ENCODE data around the gene TREML4.

Gene TREML4

DNA sequence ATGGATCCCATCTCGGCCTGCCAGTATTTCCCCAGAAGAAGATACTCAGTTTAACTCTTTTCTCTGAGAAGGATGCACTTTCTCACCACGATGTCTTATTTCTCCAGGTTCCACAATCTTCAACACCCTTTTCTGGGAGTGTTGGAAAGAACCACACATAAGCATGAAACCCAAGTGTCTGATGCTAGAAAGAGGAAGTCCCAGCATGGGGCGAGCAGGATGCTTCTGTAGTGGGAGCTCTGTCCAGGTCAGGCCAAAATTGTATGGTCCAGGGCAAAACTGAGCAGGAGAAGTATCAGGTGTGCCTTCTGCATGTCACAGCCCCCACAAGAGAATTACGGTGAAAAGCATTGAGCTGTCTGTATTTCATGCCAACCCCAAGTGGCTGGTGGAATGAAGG is 47.3 kb downstream of the TREML4 start:
- no peak overlapping the region for H3K4me3 ChIP-seq (ENCODE audit: low read depth, low read length)
- no peak for DNase-seq (ENCODE audit: low read depth, low spot score)
- TF ChIP-seq, protein P1, sequence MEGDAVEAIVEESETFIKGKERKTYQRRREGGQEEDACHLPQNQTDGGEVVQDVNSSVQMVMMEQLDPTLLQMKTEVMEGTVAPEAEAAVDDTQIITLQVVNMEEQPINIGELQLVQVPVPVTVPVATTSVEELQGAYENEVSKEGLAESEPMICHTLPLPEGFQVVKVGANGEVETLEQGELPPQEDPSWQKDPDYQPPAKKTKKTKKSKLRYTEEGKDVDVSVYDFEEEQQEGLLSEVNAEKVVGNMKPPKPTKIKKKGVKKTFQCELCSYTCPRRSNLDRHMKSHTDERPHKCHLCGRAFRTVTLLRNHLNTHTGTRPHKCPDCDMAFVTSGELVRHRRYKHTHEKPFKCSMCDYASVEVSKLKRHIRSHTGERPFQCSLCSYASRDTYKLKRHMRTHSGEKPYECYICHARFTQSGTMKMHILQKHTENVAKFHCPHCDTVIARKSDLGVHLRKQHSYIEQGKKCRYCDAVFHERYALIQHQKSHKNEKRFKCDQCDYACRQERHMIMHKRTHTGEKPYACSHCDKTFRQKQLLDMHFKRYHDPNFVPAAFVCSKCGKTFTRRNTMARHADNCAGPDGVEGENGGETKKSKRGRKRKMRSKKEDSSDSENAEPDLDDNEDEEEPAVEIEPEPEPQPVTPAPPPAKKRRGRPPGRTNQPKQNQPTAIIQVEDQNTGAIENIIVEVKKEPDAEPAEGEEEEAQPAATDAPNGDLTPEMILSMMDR (IDR thresholded peaks at IDR 0.05; ENCODE audit: insufficient read depth, low read length, missing control alignments) = no peak
- CTCF ChIA-PET = no interaction called here
- POLR2A ChIA-PET = no interaction called here

DNA sequence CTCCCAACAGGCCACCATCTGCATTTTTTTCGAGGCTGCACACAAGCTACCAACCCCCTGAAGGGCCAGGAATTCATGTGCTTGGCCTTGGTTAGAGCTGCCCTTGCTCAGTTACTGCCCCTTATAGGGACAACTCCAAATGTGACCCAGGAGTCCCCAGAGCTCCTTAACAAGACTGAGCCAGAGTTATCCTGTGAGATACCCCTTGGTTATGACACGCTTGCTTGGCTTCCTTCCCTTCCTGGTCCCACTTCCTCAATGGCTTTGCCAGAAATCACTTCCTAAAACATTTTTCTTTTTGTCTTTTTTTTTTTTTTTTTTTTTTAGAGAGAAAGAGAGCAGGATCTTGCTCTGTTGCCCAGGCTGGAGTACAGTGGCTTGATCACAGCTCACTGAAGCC is 49.5 kb downstream of the TREML4 start:
- TF ChIP-seq, protein P1 (IDR thresholded peaks at IDR 0.05; ENCODE audit: insufficient read depth, low read length, missing control alignments) = no peak
- POLR2A ChIA-PET = no interaction called here
- DNase-seq (ENCODE audit: low read depth, low spot score) = no peak
- H3K4me3 ChIP-seq (ENCODE audit: low read depth, low read length) = no peak overlapping the region
- CTCF ChIA-PET = interaction anchor here (0.7 kb wide), 1 partner anchor 14 kb away, joined by 3 read pairs; no protein-coding TSS in a partner anchor

- TF ChIP-seq, protein P1 (IDR thresholded peaks at IDR 0.05; ENCODE audit: insufficient read depth, low read length, missing control alignments) = peak; percentile 31
- no peak overlapping the region for H3K4me3 ChIP-seq (ENCODE audit: low read depth, low read length)
Measured at GRCh38 chr6:41278699-41279405, 50.7 kb downstream of the TREML4 start.

DNA sequence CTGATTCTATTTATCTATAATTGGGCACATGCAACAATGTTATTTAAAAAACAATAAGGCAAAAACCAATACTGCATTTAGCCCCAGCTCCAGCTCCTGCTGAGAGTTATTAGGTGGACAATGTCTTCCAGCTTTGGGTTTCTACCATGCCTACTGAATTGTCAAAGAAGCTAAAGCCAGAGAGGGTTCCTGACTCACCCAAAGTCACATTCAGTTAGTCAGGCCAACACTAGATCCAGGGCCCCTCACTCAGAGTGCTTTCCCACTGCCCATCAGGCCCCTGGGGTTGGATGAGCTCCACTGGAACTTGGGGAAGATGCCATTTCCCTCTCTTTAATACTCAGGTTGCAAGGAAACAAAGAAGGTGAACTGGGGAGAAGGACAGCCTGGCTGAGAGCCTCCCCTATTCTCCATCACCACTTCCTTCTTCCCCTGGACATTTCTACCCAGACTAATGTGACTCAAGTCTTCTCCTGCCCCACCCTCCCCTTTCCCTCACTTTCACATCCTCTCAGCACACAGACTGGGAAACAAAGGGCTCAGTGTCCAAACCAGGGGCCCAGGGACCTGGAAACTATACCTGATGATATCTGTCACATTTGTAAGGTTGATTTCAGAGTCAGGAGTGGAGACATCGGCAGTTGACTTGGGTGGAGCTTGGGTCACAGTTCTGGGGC is 52.4 kb downstream of the TREML4 start:
- TF ChIP-seq, protein P1 (IDR thresholded peaks at IDR 0.05; ENCODE audit: insufficient read depth, low read length, missing control alignments) = no peak
- POLR2A ChIA-PET = no interaction called here
- DNase-seq (ENCODE audit: low read depth, low spot score) = no peak
- CTCF ChIA-PET = no interaction called here
- no peak overlapping the region for H3K4me3 ChIP-seq (ENCODE audit: low read depth, low read length)

More at GRCh38 chr6:41278699-41279405, 50.7 kb downstream of the TREML4 start:
- CTCF ChIA-PET = interaction anchor here (1.4 kb wide), 2 partner anchors 11 to 41 kb away, joined by 3 to 7 read pairs; no protein-coding TSS in a partner anchor
- POLR2A ChIA-PET = no interaction called here
- no peak for DNase-seq (ENCODE audit: low read depth, low spot score)

- H3K4me3 ChIP-seq (ENCODE audit: low read depth, low read length) = no peak overlapping the region
- ChIA-PET POLR2A (no interaction called here), CTCF (no interaction called here)
- no peak for DNase-seq (ENCODE audit: low read depth, low spot score)
- TF ChIP-seq, protein P1 (IDR thresholded peaks at IDR 0.05; ENCODE audit: insufficient read depth, low read length, missing control alignments) = no peak
Measured at GRCh38 chr6:41283600-41283999, 55.5 kb downstream of the TREML4 start.

- TF ChIP-seq, protein P1 (IDR thresholded peaks at IDR 0.05; ENCODE audit: insufficient read depth, low read length, missing control alignments) = no peak
- ChIA-PET POLR2A (interaction anchor here (0.6 kb wide), 1 partner anchor 143 kb away, joined by 3 read pairs; no protein-coding TSS in a partner anchor), CTCF (no interaction called here)
- DNase-seq (ENCODE audit: low read depth, low spot score) = no peak
- H3K4me3 ChIP-seq (ENCODE audit: low read depth, low read length) = no peak overlapping the region
Measured at GRCh38 chr6:41284726-41285125, 56.6 kb downstream of the TREML4 start.
